HUES48 (cell line): ENCODE data around the gene SNX9.

Experiments
- H3K27ac ChIP-seq: one replicate; pipeline ENCODE4 v1.7.0; 2013; ENCODE audit warnings: low read depth, low read length, inconsistent platforms
- H3K27me3 ChIP-seq: 2 replicates; pipeline ENCODE4 v1.6.1; 2013; ENCODE audit warnings: mild to moderate bottlenecking, low read length; ENCODE audit not compliant: control insufficient read depth, insufficient read depth
- H3K36me3 ChIP-seq: 2 replicates; pipeline ENCODE4 v1.6.1; 2013; ENCODE audit warnings: low read length; ENCODE audit not compliant: control insufficient read depth, insufficient read depth
- H3K4me1 ChIP-seq: 2 replicates; pipeline ENCODE4 v1.6.1; 2013; ENCODE audit warnings: mild to moderate bottlenecking, low read length; ENCODE audit not compliant: control insufficient read depth, insufficient read depth
- H3K4me3 ChIP-seq: 2 replicates; pipeline ENCODE4 v1.5.1; 2013; ENCODE audit warnings: mild to moderate bottlenecking, low read depth, low read length
- H3K9ac ChIP-seq: 2 replicates; pipeline ENCODE4 v1.6.1; 2013; ENCODE audit warnings: mild to moderate bottlenecking, low read depth, low read length, moderate library complexity
- H3K9me3 ChIP-seq: 2 replicates; pipeline ENCODE4 v1.6.1; 2013; ENCODE audit warnings: low read length; ENCODE audit not compliant: control insufficient read depth, insufficient read depth

The SNX9 gene

DNA sequence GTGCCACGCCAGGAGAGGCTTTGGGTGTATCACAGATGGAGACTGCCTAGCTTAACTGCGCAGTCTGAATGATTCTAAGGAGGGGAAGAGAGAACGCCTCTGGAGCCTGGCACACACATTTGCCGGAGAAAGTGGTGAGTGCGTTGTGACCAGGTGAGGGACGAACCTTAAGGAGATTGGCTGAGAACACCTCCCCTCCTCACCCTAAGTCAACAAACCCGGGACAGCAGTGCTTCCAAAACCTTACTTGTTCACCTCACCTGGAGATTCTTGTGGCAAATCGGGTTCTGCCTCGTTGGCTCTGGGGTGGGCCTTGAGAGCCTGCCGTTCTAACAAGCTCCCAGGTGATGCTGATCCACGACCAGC lies 168.0 kb downstream of the SNX9 start:
- Histone ChIP-seq H3K36me3 (no peaks in the 10 kb centered on the region), H3K4me1 (peaks cover 15% of the 10 kb centered on the region), H3K27me3 (no peaks in the 10 kb centered on the region), H3K9ac (no peak overlapping the region), H3K27ac (no peak overlapping the region), H3K9me3 (no peaks in the 10 kb centered on the region), H3K4me3 (no peak overlapping the region)

DNA sequence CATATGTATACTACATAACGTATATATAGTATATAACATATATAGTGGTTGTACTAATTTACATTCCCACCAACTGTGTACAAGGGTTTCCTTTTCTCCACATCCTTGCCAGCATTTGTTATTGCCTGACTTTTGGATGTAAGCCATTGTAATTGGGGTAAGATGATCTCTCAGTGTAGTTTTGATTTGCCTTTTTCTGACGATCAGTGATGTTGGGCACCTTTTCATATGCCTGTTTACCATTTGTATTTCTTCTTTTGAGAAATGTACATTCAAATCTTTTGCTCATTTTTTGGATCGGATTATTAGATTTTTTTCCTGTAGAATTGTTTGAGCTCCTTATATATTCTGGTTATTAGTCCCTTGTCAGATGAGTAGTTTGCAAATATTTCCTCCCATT lies 170.0 kb downstream of the SNX9 start:
- Histone ChIP-seq H3K9ac (no peak overlapping the region), H3K27me3 (no peaks in the 10 kb centered on the region), H3K27ac (no peak overlapping the region)

DNA sequence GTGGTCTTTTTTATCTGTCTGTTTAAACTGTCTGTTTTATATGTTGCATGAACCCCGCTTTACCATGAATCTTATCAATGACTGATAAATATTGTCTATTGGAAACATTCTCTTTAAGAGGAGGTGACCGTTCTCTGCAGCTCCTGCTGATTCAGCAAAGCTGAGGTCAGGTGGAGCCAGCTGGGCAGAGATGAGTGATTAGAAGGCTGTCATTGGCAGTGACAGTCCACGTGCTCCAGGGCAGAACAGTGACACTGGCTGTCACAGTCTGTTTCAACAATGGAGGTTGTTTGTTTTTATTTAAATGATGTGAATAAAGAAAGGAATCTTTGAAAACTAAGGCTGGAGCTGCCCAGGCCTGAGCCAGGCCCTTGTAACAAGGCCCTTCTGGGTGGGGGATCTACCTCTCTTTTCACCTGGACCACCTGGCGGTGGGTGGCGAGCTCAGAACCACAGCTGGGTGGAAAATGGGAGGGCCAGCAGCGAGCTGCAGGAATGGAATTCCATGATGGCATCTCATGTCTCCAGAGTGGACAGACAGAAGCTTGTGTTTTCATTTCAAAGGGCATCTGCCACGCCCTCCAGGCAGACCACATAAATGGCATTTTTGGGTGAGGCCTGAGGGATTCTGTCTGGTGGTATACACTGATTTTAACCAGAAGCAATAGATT lies 171.2 kb downstream of the SNX9 start:
- Histone ChIP-seq H3K9ac (no peak overlapping the region), H3K4me3 (no peak overlapping the region), H3K36me3 (no peaks in the 10 kb centered on the region), H3K27ac (no peak overlapping the region), H3K9me3 (no peaks in the 10 kb centered on the region), H3K4me1 (peaks cover 23% of the 10 kb centered on the region), H3K27me3 (no peaks in the 10 kb centered on the region)

More for the DNA sequence above, 170.0 kb downstream of the SNX9 start:
- H3K4me1 ChIP-seq: peaks cover 24% of the 10 kb centered on the region
- H3K36me3 ChIP-seq: no peaks in the 10 kb centered on the region
- no peak overlapping the region for H3K4me3 ChIP-seq
- H3K9me3 ChIP-seq: no peaks in the 10 kb centered on the region
